ENCODE results near the gene PITRM1.

Gene PITRM1

DNA sequence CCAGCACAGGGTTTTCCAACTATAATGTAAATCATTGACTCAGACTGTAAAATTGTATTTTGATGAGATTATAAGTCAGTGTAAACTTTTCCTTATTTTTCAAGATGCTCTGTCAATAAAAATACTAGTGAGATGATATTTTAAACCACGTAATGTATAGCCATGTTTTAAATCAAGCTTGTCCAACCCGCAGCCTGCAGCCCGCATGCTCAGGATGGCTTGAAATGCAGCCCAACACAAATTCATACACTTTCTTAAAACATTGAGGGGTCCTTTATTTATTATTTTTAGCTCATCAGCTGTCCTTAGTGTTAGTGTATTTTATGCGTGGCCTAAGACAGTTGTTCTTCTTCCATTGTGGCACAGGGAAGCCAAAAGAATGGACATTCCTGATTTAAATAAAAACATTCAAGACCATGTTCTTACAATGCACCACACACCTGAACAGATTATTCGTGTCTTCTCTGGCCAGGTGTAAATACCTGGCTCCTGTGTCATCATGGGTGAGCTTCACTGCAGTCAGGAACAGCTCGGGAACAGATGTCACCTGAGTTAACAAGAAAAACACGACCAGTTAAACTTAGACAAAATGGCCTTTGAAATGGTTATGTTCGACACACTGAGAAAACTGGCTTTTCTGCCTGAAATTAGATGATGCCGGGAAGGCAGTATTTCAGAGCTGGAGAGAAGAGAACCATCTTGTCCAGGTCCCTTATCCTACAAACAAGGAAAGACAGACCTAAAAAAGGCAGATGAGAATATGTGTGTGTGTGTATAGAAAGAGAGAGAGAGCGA is 5.9 kb downstream of the PITRM1 start:
- DNase-seq = no peak

DNA sequence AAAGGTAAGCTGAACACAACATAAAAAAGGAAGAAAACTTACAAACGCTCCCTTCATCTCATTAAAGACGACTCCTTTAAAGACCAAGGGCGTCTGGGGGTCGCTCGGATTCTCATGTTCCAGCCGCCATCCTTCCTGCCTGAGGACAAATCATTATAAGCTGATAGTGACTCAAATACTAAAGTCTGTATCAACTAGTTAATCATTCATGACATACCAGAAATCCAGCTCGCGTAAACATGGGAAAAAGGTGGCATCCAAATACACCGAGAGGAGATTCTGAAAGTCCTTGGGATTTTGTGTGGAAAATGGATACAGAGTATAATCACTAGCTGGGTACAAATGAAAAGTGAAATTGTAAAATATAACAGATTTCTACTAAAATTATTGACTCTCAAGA is 7.4 kb downstream of the PITRM1 start:
- DNase-seq = no peak

- no peak for DNase-seq
Measured at GRCh38 chr10:3163879-3164278, 8.7 kb downstream of the PITRM1 start.

DNA sequence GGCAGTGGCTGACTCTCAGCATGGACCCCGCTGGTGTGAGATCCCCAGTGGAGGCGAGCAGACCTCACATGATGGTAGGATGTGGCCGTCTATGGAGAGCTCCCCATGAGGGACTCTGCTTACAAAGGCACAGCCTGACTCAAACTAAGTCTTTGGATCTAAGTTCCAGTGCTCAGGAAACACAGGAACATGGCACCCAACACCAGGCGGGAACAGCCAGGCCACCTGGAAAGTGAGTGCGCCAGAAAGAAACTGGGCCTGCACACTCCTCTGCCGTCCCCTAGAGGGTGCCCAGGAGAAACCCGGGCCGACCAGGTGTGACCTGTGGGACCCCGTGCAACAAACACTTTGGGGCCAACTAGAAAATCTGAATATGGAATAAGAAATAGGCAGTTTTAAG is 10.0 kb downstream of the PITRM1 start:
- DNase-seq = no peak

- no peak for DNase-seq
Measured at GRCh38 chr10:3159152-3159551, 13.4 kb downstream of the PITRM1 start.

- no peak for DNase-seq
Measured at GRCh38 chr10:3154666-3155065, 17.9 kb downstream of the PITRM1 start.

- DNase-seq = no peak
Measured at GRCh38 chr10:3152566-3152935, 20.0 kb downstream of the PITRM1 start.

- no peak for DNase-seq
Measured at GRCh38 chr10:3151889-3152565, 20.6 kb downstream of the PITRM1 start.

GRCh38 chr10:3150961-3151360 is 21.6 kb downstream of the PITRM1 start:
- no peak for DNase-seq

DNA sequence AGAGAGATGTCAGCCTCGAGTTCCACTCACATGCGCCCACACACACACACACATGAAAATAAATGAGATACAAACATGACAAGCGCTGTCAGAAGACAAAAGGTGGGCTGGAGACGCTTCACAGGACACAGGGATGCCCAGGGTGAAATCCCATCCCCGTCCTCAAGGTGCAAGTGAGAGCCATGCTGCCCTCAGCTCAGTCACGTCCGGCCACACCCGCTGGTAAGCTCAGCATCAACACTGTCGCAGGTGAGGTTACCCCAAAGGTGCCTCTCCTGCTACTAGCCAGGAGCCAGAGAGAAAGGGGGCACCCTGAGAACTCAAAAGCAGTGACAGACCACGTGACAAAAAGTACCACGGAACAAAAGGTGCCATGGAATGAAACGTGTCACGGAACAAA is 22.2 kb downstream of the PITRM1 start:
- no peak for DNase-seq

- no peak for DNase-seq
Measured at GRCh38 chr10:3149918-3150317, 22.7 kb downstream of the PITRM1 start.

- no peak for DNase-seq
Measured at GRCh38 chr10:3148994-3149393, 23.6 kb downstream of the PITRM1 start.

GRCh38 chr10:3148041-3148440 is 24.5 kb downstream of the PITRM1 start:
- no peak for DNase-seq

DNA sequence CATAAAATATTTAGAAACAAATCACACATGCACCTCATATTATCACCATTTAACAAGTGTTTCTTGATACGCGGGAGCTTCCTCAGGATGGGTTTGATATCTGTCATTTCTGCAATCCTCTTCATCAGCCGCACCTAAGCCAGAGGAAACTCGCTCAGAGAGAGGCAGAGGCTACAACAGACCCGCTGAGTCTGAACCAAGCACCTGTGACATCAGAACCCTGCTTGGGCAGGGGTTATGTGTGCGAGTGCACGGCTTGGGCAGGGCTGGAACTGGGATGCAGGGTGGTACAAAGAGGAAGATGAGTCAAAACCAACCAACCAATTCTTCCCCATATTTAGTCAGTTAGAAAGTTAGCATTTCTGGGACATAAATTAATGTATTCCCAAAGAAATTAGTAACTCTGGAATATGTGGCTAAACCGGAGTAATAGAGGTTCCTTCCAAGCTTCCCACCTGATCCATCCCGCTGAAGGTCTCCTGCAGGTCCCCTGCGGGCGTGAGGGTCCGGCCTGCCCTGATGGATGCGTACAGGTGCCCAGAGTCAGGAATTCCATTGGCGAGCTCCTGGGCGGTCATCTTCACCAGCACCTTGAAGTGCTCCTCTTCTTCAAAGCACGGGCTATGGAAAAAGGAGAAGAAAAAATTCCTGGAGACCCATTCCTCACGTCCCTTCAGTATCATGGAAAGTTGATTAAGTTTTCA is 25.3 kb downstream of the PITRM1 start:
- no peak for DNase-seq

- no peak for DNase-seq
Measured at GRCh38 chr10:3146289-3146688, 26.3 kb downstream of the PITRM1 start.

GRCh38 chr10:3145366-3145765 is 27.2 kb downstream of the PITRM1 start:
- DNase-seq = no peak

GRCh38 chr10:3143791-3144434 is 28.7 kb downstream of the PITRM1 start:
- no peak for DNase-seq

DNA sequence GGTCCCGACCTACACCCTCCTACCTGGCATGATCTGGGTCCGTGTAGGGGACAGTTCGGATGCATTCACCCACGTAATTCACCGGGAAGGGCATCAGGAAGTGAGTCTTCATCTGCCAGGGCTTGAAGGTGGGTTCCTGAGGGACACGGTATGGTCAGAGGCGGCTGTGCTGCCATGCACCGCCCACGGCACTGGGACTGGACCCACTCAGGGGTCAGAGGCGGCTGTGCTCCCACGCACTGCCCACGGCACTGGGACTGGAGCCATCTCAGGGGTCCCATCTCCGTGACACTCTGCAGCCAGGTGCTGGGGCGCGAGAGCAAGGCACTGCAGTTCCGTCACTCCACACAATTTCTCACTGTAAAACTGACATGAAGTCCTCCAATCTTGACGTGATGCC is 29.2 kb downstream of the PITRM1 start:
- no peak for DNase-seq

GRCh38 chr10:3142146-3142875 is 30.3 kb downstream of the PITRM1 start:
- DNase-seq = no peak

- no peak for DNase-seq
Measured at GRCh38 chr10:3141351-3142005, 31.1 kb downstream of the PITRM1 start.

- DNase-seq = no peak
Measured at GRCh38 chr10:3140280-3140679, 32.3 kb downstream of the PITRM1 start.

DNA sequence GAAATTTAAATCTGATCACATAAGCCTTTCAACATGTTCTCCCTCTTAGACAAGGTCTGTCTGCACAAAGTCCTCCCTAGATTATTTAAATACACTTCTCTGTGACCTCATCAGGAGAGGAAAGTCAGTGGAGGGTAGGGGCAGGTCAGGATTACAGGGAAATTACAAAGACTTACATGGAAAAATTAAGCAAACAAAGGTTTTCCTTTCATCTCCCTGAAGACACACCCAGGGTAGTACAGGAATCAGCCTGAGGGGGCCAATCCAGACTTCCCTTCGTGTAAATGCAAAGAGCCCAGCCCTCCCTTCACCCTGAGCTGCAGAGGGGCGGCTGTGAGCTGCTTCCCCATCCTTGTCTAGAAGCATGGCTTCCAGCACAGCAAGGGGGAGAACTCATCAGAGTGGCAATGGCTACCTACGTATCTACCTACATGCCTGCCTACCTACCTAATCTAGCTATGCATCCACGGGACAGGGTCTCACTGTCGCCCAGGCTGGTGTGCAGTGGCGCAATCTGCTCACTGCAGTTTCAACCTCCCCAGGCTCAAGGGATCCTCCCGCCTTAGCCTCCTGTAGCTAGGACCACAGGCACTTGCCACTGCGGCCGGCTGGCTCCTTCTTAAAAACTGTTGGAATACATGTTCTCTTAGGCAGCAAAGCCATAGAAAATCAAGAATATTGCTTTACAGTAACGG is 33.2 kb downstream of the PITRM1 start:
- no peak for DNase-seq

Measured in NCI-H345 (cell line).